HG02642 (cell line): ENCODE results near the gene OPALIN.

ENCODE experiments used
- ATAC-seq: cut with Tn5 transposase; IDR thresholded peaks from one replicate; pipeline ENCODE4 v1.9.1; 2021; ENCODE audit warnings: mild to moderate bottlenecking; ENCODE audit not compliant: unreplicated experiment, poor library complexity

The OPALIN gene

DNA sequence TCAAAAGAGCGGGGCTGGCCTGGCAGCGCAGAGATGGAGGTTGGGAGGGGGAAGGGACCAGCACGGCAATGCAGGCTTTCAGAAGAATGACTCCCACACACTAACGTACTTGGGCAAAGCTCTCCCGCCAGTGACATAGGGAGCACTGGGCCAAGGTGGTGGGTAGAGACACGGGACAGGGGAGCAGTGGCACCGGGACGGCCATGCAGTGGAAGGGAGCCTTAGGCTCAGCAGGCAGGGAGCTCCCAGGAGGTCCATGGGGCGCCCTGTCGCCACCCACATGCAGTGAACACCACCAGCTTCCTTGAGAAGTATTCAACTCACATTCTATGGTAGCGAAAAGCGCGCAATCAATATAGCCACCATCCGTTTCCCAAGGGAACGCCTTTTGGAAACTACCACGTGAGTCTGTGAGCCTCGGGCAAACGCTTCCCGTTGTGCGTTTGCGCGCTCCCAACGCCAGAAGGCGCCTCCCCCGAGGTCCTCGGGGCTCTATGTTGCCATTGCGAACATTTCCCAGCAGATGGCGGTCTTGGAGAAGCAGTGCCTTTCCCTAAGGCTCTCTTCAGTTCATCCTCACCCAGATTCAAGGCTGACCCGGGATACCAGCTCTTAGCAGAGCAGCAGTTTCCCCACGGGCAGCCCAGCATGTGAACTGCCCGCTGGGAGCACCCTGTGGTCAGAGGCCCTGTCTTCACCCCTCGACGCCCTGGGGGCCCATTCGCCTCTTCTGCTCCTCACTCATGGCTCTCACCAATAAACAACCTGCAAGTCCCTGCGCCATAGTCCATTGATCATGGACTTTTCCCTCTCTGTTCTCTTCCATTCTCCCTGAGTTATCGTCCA is 16.4 kb upstream of the OPALIN start:
- peak; percentile 84 for ATAC-seq

DNA sequence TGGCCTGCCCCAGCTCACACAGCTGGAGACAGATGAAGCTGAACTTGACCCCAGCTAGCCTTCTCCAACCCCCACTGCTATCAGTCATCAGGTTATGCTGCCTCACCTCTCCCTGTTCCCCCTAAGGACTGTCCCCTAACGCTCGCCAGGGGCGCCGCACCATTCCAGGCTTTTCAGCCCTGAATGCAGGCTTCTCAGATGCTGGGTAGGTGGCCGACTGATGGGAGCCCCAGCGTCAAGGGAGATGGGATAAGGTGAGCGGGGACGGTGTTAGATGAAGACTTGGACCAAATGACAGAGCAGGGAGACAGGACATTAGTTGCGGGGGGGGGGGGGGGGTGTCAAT is 15.8 kb upstream of the OPALIN start:
- ATAC-seq = no peak

DNA sequence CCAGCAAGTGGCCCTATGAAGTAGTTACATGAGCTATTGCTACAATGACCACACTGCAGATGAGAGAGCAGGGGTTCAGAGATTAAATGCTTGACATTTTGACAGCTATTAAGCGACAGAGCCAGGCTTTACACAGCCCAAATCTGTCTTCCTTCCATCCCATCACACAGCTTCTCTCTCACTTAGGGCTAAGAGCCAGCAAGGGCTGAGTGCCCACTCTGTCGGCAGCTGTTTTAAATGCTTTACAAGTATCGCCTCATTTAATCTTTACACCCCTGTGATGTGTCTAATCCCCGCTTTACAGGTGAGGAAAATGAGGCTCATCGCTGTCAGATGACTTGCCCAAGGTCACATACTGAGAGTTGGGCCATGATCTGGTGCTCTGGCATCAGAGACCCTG is 15.2 kb upstream of the OPALIN start:
- no peak for ATAC-seq

- no peak for ATAC-seq
Observed at GRCh38 chr10:96371356-96371755, 12.6 kb upstream of the OPALIN start.

- no peak for ATAC-seq
Observed at GRCh38 chr10:96370584-96371157, 11.9 kb upstream of the OPALIN start.

DNA sequence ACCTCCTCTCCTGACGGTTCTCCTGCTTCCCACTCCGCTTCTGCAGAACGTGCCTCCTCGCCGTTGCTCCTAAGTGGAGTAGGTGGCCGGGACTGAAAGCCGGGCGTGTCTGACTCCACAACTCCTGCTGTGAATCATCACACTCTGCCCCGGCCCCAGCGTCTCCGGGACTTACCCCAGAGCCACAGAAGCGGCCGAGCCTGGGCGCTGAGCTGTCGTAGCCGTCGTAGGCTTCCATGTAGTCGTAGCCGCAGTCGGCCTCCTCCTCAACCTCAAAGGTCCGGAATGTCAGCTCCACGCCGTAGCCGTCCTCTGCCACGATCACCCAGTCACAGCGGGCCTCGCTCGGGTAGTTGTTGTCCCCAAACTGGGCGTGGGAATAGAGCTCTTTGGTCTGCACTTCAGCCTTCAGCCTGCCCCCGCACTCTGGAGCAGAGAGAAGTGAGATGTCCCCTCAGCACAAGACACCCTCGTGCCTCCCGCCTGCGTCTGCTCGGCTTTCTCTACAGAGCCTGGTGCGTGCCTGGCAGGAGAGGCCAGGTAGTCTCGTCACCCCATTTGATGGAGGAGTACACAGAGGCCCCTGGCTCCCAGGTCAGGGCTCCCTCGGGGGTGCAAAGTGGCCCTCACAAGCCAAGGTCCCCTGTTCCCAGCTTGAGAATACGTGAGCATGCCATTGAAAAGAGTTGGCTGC is 11.2 kb upstream of the OPALIN start:
- no peak for ATAC-seq

DNA sequence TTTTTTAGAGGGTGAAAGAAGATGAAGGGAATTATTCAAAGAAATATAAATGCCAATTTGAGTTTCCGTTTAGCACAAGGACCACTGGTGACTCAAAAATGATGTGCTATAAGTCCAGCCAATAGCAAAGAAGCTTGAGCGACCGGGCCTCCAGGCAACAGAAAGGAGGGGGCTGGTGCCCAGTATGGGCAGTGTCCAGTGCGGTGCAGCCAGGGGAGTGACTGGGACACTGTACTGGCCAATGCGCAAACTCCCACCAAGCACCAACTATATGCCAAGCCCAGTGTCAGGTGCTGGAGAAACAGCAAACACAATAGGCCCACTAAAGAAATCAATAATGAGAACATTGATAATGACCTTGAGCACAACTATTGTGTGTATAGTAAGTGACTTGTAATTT is 10.2 kb upstream of the OPALIN start:
- ATAC-seq = no peak

DNA sequence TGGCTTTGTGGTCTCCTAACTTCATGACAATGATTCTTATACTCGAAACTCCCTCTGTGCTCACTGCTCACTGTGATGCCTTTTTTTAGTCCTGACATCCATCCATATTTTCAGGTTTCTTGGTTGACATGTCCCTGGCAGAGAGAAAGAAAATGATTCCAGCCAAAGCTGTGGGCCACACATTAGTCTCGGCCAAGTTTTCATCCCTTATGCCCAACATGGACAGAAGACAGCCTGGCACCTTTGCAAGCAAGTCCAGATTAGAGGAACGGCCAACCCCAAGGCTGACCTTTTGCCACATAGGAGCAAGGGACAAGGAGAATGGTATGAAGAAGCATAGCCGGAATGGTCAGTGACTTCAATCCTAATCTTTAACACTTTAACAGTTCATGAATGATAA is 8.7 kb upstream of the OPALIN start:
- no peak for ATAC-seq

DNA sequence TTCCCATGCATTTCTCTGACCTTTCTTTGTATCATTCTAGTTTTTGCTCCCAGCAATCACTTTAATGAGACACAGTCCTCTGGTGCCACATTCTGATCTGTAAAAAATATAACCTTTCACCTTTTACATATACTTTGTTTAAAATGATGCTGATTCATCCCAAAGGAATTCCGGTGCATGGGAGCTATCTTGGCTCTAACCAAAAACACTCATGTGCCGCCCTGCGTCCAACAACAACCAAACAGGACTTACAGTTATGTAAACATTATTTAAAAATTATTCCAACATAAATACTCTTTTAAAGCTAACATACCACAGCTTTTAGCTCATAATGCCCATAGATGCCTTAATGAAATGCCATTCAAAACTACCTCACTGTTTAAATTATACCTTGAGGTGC is 7.7 kb upstream of the OPALIN start:
- ATAC-seq = no peak

DNA sequence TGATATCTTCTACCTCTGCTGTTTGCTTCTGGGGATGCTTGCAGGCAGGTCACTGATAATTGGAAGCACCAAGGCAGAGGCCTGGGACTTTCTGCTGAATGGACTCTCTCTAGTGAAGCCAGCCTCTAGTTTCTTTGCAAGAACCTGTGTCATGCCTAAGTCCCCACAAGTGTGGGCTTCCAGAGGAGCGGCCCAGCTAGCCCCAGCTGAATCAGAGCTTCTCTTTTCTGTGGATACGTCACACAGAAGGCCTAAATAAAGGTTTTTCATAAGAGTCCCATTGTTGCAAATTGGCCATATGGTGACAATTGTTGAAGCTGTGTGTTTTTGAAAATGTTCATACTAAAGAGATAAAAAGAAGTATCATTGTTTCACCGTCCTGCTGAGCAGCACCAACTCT is 6.8 kb upstream of the OPALIN start:
- no peak for ATAC-seq

GRCh38 chr10:96360766-96361165 is 2.0 kb upstream of the OPALIN start:
- no peak for ATAC-seq

DNA sequence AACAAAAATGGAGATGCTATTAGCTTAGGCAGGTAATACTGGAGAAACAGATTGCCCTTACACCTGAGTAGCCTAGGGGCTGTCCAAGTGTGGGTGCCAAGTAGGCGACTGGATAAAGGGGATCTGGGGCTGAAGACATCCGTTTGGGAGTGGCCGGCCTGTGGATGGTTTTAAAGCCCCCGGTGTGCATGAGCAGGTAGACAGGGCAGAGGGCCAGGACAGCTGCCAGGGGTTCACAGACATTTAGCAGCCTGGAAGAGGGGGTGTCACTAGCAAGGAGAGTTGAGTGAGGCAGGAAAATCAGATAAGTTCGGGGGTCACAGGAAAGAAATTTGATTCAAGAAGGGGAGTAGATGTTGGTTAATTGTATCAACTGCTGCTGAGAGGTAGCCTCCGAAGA is 1.5 kb upstream of the OPALIN start:
- no peak for ATAC-seq

DNA sequence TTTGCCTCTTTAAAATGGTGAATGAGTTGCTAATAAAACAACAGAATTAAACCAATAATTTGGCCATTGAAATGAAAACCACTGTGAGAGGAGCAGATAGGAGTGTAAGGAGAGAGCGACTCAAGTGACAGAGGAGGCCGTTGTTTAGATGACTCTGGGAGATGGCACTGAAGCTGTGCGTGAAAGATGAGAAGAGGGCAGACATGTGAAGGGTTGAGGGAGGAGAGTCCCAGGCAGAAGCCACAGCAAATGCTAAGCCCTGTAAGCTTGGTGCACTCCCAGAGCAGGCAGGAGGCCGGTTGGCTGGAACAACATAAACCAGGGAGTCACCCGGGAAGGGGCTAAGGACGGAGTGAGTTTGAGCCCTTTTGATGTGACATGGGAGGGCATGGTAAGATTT is 814 bp upstream of the OPALIN start:
- ATAC-seq = no peak

- no peak for ATAC-seq
Observed at GRCh38 chr10:96357038-96357620, 1.7 kb downstream of the OPALIN start.

DNA sequence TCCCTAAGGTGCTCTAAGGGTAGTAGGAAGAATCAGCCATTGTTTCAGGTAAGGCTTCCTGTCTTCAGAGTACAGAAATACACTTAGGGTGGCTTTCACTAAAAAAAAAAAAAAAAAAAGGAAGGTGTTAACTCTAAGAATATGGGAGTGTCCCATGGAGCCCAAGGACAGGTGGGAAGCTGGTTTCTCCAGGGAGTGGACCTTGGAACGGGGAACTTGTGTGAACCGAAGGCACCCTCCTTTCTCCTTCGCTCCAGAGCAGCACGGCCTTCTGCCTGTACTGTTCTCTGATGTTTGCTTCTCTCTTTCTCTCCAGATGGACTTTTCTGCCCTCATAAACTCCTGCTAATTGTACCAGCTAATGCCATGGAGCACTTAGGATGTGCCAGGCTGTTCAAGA is 6.2 kb downstream of the OPALIN start:
- no peak for ATAC-seq

GRCh38 chr10:96352027-96352426 is 6.8 kb downstream of the OPALIN start:
- ATAC-seq = no peak

GRCh38 chr10:96346295-96346694 is 12.5 kb downstream of the OPALIN start:
- ATAC-seq = no peak

GRCh38 chr10:96345222-96345621 is 13.6 kb downstream of the OPALIN start:
- ATAC-seq = no peak

- ATAC-seq = no peak
Observed at GRCh38 chr10:96344178-96344577, 14.6 kb downstream of the OPALIN start.

DNA sequence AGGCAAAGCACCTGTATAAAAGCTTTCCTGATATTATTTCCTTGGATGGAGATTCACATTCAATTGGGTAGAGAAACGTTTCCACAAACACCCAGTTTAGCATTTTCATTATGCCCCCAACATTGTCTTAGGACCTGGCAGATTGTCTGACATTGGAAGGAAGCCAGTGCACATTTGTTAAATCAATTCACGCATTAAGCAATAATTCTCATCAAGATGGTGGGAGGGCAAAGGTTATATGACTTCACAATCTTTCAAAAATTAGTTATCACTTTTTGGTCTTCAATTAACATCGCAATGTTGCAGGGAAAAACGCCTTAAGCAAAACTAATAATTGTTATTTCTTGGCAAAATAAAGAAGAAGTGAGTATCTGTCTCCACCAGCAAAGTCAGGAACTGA is 16.4 kb downstream of the OPALIN start:
- ATAC-seq = no peak
